ENCODE data around the gene F8.

F8 gene

GRCh38 chrX:155071694-155072280 is 49.3 kb upstream of the F8 start (continued):
- TF ChIP-seq ZNF248 (tag by site-specific recombination; IDR thresholded peaks at IDR 0.05) = no peak
- TF ChIP-seq, protein P1, sequence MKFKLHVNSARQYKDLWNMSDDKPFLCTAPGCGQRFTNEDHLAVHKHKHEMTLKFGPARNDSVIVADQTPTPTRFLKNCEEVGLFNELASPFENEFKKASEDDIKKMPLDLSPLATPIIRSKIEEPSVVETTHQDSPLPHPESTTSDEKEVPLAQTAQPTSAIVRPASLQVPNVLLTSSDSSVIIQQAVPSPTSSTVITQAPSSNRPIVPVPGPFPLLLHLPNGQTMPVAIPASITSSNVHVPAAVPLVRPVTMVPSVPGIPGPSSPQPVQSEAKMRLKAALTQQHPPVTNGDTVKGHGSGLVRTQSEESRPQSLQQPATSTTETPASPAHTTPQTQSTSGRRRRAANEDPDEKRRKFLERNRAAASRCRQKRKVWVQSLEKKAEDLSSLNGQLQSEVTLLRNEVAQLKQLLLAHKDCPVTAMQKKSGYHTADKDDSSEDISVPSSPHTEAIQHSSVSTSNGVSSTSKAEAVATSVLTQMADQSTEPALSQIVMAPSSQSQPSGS (tag by site-specific recombination; IDR thresholded peaks at IDR 0.05; ENCODE audit: low read depth) = no peak

- ChIA-PET CTCF (interaction anchor here (0.6 to 1.8 kb wide), 3 partner anchors 11 to 153 kb away, joined by 3 to 5 read pairs (median 5); no protein-coding TSS in a partner anchor), POLR2A (interaction anchor here (0.9 to 1.8 kb wide), 2 partner anchors 44 to 45 kb away, joined by 3 to 4 read pairs; partner anchors contain the start of gene FUNDC2)
- Histone ChIP-seq H3K27ac (ENCODE audit: extremely low read depth, low read depth, low read length) (peak within 1 kb of the TSS; percentile 81), H3K9me3 (ENCODE audit: control insufficient read depth, insufficient read depth, low read depth, low read length) (no peaks in the 10 kb centered on the region), H3K4me3 (ENCODE audit: low read depth, low read length) (peak within 1 kb of the TSS; percentile 72), H3K4me1 (ENCODE audit: control insufficient read depth, insufficient read depth, low read length) (no peaks in the 10 kb centered on the region), H3K36me3 (ENCODE audit: control insufficient read depth in 2 of 2, insufficient read depth in 1 of 2, low read length in 2 of 2) (peaks cover 3 to 27% of the 10 kb centered on the region in 2 experiments; a peak in 2 of 3 replicates)
- TF ChIP-seq, protein P2, sequence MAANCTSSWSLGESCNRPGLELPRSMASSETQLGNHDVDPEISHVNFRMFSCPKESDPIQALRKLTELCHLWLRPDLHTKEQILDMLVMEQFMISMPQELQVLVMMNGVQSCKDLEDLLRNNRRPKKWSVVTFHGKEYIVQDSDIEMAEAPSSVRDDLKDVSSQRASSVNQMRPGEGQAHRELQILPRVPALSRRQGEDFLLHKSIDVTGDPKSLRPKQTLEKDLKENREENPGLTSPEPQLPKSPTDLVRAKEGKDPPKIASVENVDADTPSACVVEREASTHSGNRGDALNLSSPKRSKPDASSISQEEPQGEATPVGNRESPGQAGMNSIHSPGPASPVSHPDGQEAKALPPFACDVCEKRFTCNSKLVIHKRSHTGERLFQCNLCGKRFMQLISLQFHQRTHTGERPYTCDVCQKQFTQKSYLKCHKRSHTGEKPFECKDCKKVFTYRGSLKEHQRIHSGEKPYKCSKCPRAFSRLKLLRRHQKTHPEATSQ (tag by site-specific recombination; IDR thresholded peaks at IDR 0.05) = peak; percentile 63; the same call in 1 of the 2 replicates
- TF ChIP-seq ZBTB20 (tag by site-specific recombination; IDR thresholded peaks at IDR 0.05) = peak; percentile 30; the same call in 1 of the 2 replicates
- TF ChIP-seq, protein P3, sequence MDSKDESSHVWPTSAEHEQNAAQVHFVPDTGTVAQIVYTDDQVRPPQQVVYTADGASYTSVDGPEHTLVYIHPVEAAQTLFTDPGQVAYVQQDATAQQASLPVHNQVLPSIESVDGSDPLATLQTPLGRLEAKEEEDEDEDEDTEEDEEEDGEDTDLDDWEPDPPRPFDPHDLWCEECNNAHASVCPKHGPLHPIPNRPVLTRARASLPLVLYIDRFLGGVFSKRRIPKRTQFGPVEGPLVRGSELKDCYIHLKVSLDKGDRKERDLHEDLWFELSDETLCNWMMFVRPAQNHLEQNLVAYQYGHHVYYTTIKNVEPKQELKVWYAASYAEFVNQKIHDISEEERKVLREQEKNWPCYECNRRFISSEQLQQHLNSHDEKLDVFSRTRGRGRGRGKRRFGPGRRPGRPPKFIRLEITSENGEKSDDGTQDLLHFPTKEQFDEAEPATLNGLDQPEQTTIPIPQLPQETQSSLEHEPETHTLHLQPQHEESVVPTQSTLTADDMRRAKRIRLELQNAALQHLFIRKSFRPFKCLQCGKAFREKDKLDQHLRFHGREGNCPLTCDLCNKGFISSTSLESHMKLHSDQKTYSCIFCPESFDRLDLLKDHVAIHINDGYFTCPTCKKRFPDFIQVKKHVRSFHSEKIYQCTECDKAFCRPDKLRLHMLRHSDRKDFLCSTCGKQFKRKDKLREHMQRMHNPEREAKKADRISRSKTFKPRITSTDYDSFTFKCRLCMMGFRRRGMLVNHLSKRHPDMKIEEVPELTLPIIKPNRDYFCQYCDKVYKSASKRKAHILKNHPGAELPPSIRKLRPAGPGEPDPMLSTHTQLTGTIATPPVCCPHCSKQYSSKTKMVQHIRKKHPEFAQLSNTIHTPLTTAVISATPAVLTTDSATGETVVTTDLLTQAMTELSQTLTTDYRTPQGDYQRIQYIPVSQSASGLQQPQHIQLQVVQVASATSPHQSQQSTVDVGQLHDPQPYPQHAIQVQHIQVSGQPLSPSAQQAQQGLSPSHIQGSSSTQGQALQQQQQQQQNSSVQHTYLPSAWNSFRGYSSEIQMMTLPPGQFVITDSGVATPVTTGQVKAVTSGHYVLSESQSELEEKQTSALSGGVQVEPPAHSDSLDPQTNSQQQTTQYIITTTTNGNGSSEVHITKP (tag by site-specific recombination; IDR thresholded peaks at IDR 0.05) = peak; percentile 77
- TF ChIP-seq, protein P4, sequence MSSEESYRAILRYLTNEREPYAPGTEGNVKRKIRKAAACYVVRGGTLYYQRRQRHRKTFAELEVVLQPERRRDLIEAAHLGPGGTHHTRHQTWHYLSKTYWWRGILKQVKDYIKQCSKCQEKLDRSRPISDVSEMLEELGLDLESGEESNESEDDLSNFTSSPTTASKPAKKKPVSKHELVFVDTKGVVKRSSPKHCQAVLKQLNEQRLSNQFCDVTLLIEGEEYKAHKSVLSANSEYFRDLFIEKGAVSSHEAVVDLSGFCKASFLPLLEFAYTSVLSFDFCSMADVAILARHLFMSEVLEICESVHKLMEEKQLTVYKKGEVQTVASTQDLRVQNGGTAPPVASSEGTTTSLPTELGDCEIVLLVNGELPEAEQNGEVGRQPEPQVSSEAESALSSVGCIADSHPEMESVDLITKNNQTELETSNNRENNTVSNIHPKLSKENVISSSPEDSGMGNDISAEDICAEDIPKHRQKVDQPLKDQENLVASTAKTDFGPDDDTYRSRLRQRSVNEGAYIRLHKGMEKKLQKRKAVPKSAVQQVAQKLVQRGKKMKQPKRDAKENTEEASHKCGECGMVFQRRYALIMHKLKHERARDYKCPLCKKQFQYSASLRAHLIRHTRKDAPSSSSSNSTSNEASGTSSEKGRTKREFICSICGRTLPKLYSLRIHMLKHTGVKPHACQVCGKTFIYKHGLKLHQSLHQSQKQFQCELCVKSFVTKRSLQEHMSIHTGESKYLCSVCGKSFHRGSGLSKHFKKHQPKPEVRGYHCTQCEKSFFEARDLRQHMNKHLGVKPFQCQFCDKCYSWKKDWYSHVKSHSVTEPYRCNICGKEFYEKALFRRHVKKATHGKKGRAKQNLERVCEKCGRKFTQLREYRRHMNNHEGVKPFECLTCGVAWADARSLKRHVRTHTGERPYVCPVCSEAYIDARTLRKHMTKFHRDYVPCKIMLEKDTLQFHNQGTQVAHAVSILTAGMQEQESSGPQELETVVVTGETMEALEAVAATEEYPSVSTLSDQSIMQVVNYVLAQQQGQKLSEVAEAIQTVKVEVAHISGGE (tag by site-specific recombination; conservative IDR thresholded peaks at IDR 0.05; ENCODE audit: low read depth) = peak; percentile 35
- TF ChIP-seq, protein P5, sequence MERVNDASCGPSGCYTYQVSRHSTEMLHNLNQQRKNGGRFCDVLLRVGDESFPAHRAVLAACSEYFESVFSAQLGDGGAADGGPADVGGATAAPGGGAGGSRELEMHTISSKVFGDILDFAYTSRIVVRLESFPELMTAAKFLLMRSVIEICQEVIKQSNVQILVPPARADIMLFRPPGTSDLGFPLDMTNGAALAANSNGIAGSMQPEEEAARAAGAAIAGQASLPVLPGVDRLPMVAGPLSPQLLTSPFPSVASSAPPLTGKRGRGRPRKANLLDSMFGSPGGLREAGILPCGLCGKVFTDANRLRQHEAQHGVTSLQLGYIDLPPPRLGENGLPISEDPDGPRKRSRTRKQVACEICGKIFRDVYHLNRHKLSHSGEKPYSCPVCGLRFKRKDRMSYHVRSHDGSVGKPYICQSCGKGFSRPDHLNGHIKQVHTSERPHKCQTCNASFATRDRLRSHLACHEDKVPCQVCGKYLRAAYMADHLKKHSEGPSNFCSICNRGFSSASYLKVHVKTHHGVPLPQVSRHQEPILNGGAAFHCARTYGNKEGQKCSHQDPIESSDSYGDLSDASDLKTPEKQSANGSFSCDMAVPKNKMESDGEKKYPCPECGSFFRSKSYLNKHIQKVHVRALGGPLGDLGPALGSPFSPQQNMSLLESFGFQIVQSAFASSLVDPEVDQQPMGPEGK (tag by site-specific recombination; IDR thresholded peaks at IDR 0.05) = peak; percentile 27
- no peak; the same call in 1 of the 2 replicates for TF ChIP-seq ZIC2 (tag by site-specific recombination; IDR thresholded peaks at IDR 0.05)
- peak; percentile 21; the same call in 1 of the 2 replicates for TF ChIP-seq REST (tag by site-specific recombination; IDR thresholded peaks at IDR 0.05)
- 0 out of 2 replicates have a peak, but pooled peaks have one; percentile 48 for TF ChIP-seq ZNF391 (tag by site-specific recombination; IDR thresholded peaks at IDR 0.05; ENCODE audit: borderline replicate concordance, low read depth)
- no peak for TF ChIP-seq PRDM1 (tag by site-specific recombination; IDR thresholded peaks at IDR 0.05)
- no peak for TF ChIP-seq ZNF629 (tag by site-specific recombination; IDR thresholded peaks at IDR 0.05)
- peak; percentile 59 for TF ChIP-seq SP7 (tag by site-specific recombination; IDR thresholded peaks at IDR 0.05)
- 0 out of 2 replicates have a peak, but pooled peaks have one; percentile 15 for TF ChIP-seq ZNF558 (tag by site-specific recombination; IDR thresholded peaks at IDR 0.05)
- TF ChIP-seq REPIN1 (tag by site-specific recombination; IDR thresholded peaks at IDR 0.05; ENCODE audit: low read depth) = no peak
- TF ChIP-seq ZNF324 (tag by site-specific recombination; IDR thresholded peaks at IDR 0.05) = peak; percentile 53; the same call in 1 of the 2 replicates
- TF ChIP-seq ZNF114 (tag by site-specific recombination; IDR thresholded peaks at IDR 0.05) = no peak
- peak; percentile 52; the same call in 1 of the 2 replicates for TF ChIP-seq ZNF660 (tag by site-specific recombination; IDR thresholded peaks at IDR 0.05)
These were observed 48.6 kb upstream of the F8 start, which contains the start of the genes BRCC3, CMC4 and MTCP1 for GRCh38 chrX:155070975-155071693. Gene BRCC3, plus strand, starts transcription at chrX:155071508. Its CDS starts 20 bp downstream, at chrX:155071528. Gene CMC4, minus strand, starts transcription at chrX:155071136. Its CDS starts 7,113 bp downstream, at chrX:155064023. Gene MTCP1, minus strand, starts transcription at chrX:155071136. Its CDS starts 5,126 bp downstream, at chrX:155066010.

Data from HEK293 (cell line).